K562 (cell line): ENCODE results near the gene AMMECR1L. TPM values are rescaled to one million over a fixed set of nuclear protein-coding genes. Genes with fewer than 3 reads are reported as not detected.

Experiments
- CREBBP ChIP-seq: IDR thresholded peaks from one replicate; pipeline ENCODE4 v1.6.1; 2012; ENCODE audit warnings: low read depth, mild to moderate bottlenecking, control low read depth, inconsistent platforms, low read length
- CTCF ChIP-seq, 3 experiments: IDR thresholded peaks in 2 of 3; conservative IDR thresholded peaks in 1 of 3; 2 replicates each; pipeline ENCODE4 v1.5.1; 2011 to 2012; ENCODE audit warnings: low read length in 3 of 3, mild to moderate bottlenecking in 3 of 3, control low read depth in 2 of 3, improper control_type of control experiment in 1 of 3, inconsistent platforms in 1 of 3, low read depth in 1 of 3, mixed read lengths in 1 of 3, moderate library complexity in 1 of 3; ENCODE audit not compliant: insufficient read depth in 2 of 3
- DMBX1 ChIP-seq: fragments of 250-450 bp; sonication (Bioruptor Pico); IDR thresholded peaks from 2 replicates; pipeline ENCODE4 v1.8.0; 2022; ENCODE audit warnings: inconsistent platforms, mild to moderate bottlenecking, moderate library complexity, borderline replicate concordance
- HIVEP1 ChIP-seq: fragments of 250-450 bp; sonication (Bioruptor Pico); IDR thresholded peaks from 2 replicates; pipeline ENCODE4 v1.4.0; 2020; ENCODE audit warnings: mild to moderate bottlenecking
- KDM1A ChIP-seq, 2 experiments: fragments of 450-650 bp; IDR thresholded peaks; 2 replicates each; pipeline ENCODE4 v1.6.1; 2016; ENCODE audit warnings: mild to moderate bottlenecking in 2 of 2
- MCM2 ChIP-seq: fragments of 450-650 bp; IDR thresholded peaks from 2 replicates; pipeline ENCODE4 v1.6.1; 2017; ENCODE audit warnings: low read depth, mild to moderate bottlenecking
- NBN ChIP-seq: fragments of 450-650 bp; IDR thresholded peaks from 2 replicates; pipeline ENCODE4 v1.6.1; 2016; ENCODE audit warnings: low read depth, mild to moderate bottlenecking
- NR2C2 ChIP-seq, 2 experiments: fragments of 200-800 bp in 1 of 2; sonication (Bioruptor generic) in 1 of 2; sonication (generic) in 1 of 2; formaldehyde crosslinking in 1 of 2; IDR thresholded peaks; 2 replicates each; pipeline versions ENCODE4 v1.6.1 to v1.8.0; 2016 to 2022; ENCODE audit warnings: mild to moderate bottlenecking in 1 of 2, missing compliant biosample characterization in 1 of 2, missing genetic modification characterization in 1 of 2, missing genetic modification reagents in 1 of 2
- SLC30A9 ChIP-seq: fragments of 250-450 bp; sonication (Bioruptor Pico); IDR thresholded peaks from 2 replicates; pipeline ENCODE4 v1.8.0; 2022; ENCODE audit warnings: mild to moderate bottlenecking, moderate library complexity
- SRF ChIP-seq, 2 experiments: fragments of 250-450, 450-650 bp in 1 of 2; sonication (Bioruptor Pico) in 1 of 2; sonication (generic) in 1 of 2; formaldehyde crosslinking; IDR thresholded peaks; 2 replicates each; pipeline versions ENCODE4 v1.5.0 to v1.5.1; 2020 to 2022; ENCODE audit warnings: mild to moderate bottlenecking in 1 of 2, missing genetic modification reagents in 1 of 2
- TEAD2 ChIP-seq: fragments of 450-650 bp; IDR thresholded peaks from 2 replicates; pipeline ENCODE4 v1.6.1; 2016; ENCODE audit warnings: missing genetic modification characterization, control low read depth, missing compliant biosample characterization
- USF2 ChIP-seq: sonication (generic); formaldehyde crosslinking; IDR thresholded peaks from 2 replicates; pipeline ENCODE4 v1.5.0; 2020; ENCODE audit warnings: missing genetic modification reagents
- WHSC1 ChIP-seq: IDR thresholded peaks from one replicate; pipeline ENCODE4 v1.6.1; 2012; ENCODE audit warnings: low read length, control low read depth, inconsistent platforms
- ZBTB9 ChIP-seq: fragments of 450-650 bp; formaldehyde crosslinking; IDR thresholded peaks from 2 replicates; pipeline ENCODE4 v1.4.0; 2020; ENCODE audit warnings: mild to moderate bottlenecking, moderate library complexity
- ZKSCAN3 ChIP-seq: fragments of 250-450 bp; sonication (Bioruptor Pico); IDR thresholded peaks from 2 replicates; pipeline ENCODE4 v1.4.0; 2020
- ZNF398 ChIP-seq: fragments of 250-450 bp; sonication (Bioruptor Pico); IDR thresholded peaks from 2 replicates; pipeline ENCODE4 v1.8.0; 2021; ENCODE audit warnings: moderate library complexity, mild to moderate bottlenecking, inconsistent platforms
- ZNF445 ChIP-seq: fragments of 250-450 bp; sonication (Bioruptor Pico); IDR thresholded peaks from 2 replicates; pipeline ENCODE4 v1.4.0; 2020; ENCODE audit warnings: low read depth, mild to moderate bottlenecking, moderate library complexity
- polyA plus RNA-seq, 8 experiments: library from polyadenylated mRNA; depleted of rRNA in 4 of 8; stranded (reverse) in 5 of 8; unstranded in 3 of 8; fragments of >200 nt; fragmentation: Nextera tagmentation in 2 of 8; fragmentation: Illumina TruSeq in 1 of 8; extraction: Ambion mirVana in 2 of 8; extraction: Trizol in 1 of 8; gene quantifications; 2 replicates each; pipeline versions ENCODE4 v1.2.1 to v1.2.3, GENCODE V29; 2011 to 2014; ENCODE audit warnings: inconsistent platforms in 1 of 8, missing spikeins in 1 of 8
- total RNA-seq, 7 experiments: library from RNA; depleted of rRNA in 6 of 7; stranded (reverse); fragments of >200 nt in 6 of 7; fragmentation: Illumina TruSeq in 2 of 7; extraction: Trizol in 2 of 7; gene quantifications; 2 replicates each; pipeline versions ENCODE4 v1.2.1 to v1.2.3, GENCODE V29; 2011 to 2021; ENCODE audit warnings: low replicate concordance in 1 of 7
- TF ChIP-seq, protein P1 (sequence below), 2 experiments: fragments of 250-450 bp in 1 of 2; fragments of 450-650 bp in 1 of 2; sonication (Bioruptor Pico) in 1 of 2; IDR thresholded peaks; 2 replicates each; pipeline versions ENCODE4 v1.6.1 to v1.8.0; 2016 to 2021; ENCODE audit warnings: mild to moderate bottlenecking in 2 of 2, moderate library complexity in 2 of 2, missing compliant biosample characterization in 1 of 2, missing genetic modification characterization in 1 of 2
- TF ChIP-seq, protein P2 (sequence below): fragments of 250-450 bp; sonication (Bioruptor Pico); IDR thresholded peaks from 2 replicates; pipeline ENCODE4 v1.8.0; 2021; ENCODE audit warnings: borderline replicate concordance, mild to moderate bottlenecking, moderate library complexity; ENCODE audit not compliant: poor library complexity, severe bottlenecking

AMMECR1L gene
- total and polyA plus RNA-seq, 9 of the 15 experiments (the other 6 are each of a cell fraction or from before 2014, with no cell fraction given) = 3.7 to 15.3 (median 9.1) TPM

- TF ChIP-seq CTCF (IDR thresholded peaks at IDR 0.05 in 2 of 3, conservative IDR thresholded peaks at IDR 0.05 in 1 of 3; ENCODE audit: insufficient read depth in 2 of 3, low read depth in 1 of 3, low read length in 3 of 3) (no peak), ZNF398 (CRISPR knock-in tag) (peak; percentile 47; the same call in 1 of the 2 replicates), ZKSCAN3 (no peak), ZNF445 (CRISPR knock-in tag) (peak; percentile 73; the same call in 1 of the 2 replicates), SLC30A9 (CRISPR knock-in tag) (0 out of 2 replicates have a peak, but pooled peaks have one; percentile 64), SRF (CRISPR knock-in tag; IDR thresholded peaks at IDR 0.05) (peak in 1 of 2 experiments; percentile 57; a peak in 1 of 4 replicates), NBN (no peak), TEAD2 (tag) (peak; percentile 90), CREBBP (no peak), USF2 (CRISPR knock-in tag) (no peak), WHSC1 (no peak), ZBTB9 (CRISPR knock-in tag) (peak; percentile 94), HIVEP1 (CRISPR knock-in tag) (peak; percentile 94), NR2C2 (CRISPR knock-in tag; IDR thresholded peaks at IDR 0.05) (no peak), NR2C2 (tag; IDR thresholded peaks at IDR 0.05) (peak; percentile 78), DMBX1 (CRISPR knock-in tag) (peak; percentile 99), KDM1A (IDR thresholded peaks at IDR 0.05) (no peak), MCM2 (no peak)
- TF ChIP-seq, protein P1, sequence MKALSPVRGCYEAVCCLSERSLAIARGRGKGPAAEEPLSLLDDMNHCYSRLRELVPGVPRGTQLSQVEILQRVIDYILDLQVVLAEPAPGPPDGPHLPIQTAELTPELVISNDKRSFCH (CRISPR knock-in tag; IDR thresholded peaks at IDR 0.05) = peak; percentile 82
- TF ChIP-seq, protein P1 (tag; IDR thresholded peaks at IDR 0.05) = peak; percentile 99
- TF ChIP-seq, protein P2, sequence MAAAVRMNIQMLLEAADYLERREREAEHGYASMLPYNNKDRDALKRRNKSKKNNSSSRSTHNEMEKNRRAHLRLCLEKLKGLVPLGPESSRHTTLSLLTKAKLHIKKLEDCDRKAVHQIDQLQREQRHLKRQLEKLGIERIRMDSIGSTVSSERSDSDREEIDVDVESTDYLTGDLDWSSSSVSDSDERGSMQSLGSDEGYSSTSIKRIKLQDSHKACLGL (CRISPR knock-in tag) = peak; percentile 13
These were observed 41.6 kb upstream of the AMMECR1L start (continued) for GRCh38 chr2:127927384-127927783.
